GM19372 (cell line): ENCODE data around the gene SND1.
"Not testable (repeated sequence)": the region's sequence is repeated elsewhere in the genome, so short reads cannot be mapped to it uniquely, and the experiment has no call there.

ENCODE experiments used
- ATAC-seq: cut with Tn5 transposase; IDR thresholded peaks from one replicate; pipeline ENCODE4 v1.9.1; 2021; ENCODE audit warnings: mild to moderate bottlenecking, low read depth, moderate library complexity; ENCODE audit not compliant: unreplicated experiment

Gene SND1

GRCh38 chr7:127652333-127653248, 597 bp downstream of the SND1 start:
- ATAC-seq = no peak

GRCh38 chr7:127653396-127653795, 1.4 kb downstream of the SND1 start:
- no peak for ATAC-seq

GRCh38 chr7:127654404-127655394, 2.7 kb downstream of the SND1 start:
- no peak for ATAC-seq

- ATAC-seq = no peak
These were observed 3.7 kb downstream of the SND1 start for GRCh38 chr7:127655720-127656119.

GRCh38 chr7:127657500-127657899, 5.5 kb downstream of the SND1 start:
- no peak for ATAC-seq

- ATAC-seq = no peak
These were observed 7.1 kb downstream of the SND1 start for GRCh38 chr7:127658970-127659630.

- ATAC-seq = no peak
These were observed 13.9 kb downstream of the SND1 start for GRCh38 chr7:127665922-127666321.

GRCh38 chr7:127666602-127667001, 14.6 kb downstream of the SND1 start:
- no peak for ATAC-seq

- ATAC-seq = no peak
These were observed 15.2 kb downstream of the SND1 start for GRCh38 chr7:127667017-127667670.

- no peak for ATAC-seq
These were observed 16.0 kb downstream of the SND1 start for GRCh38 chr7:127667759-127668530.

GRCh38 chr7:127671341-127671740, 19.3 kb downstream of the SND1 start:
- no peak for ATAC-seq

- ATAC-seq = no peak
These were observed 21.9 kb downstream of the SND1 start for GRCh38 chr7:127673902-127674301.

- ATAC-seq = no peak
These were observed 22.4 kb downstream of the SND1 start for GRCh38 chr7:127674361-127674760.

- not testable (repeated sequence) for ATAC-seq
These were observed 22.9 kb downstream of the SND1 start for GRCh38 chr7:127674923-127675322.

GRCh38 chr7:127675721-127676120, 23.7 kb downstream of the SND1 start:
- no peak for ATAC-seq

- ATAC-seq = no peak
These were observed 25.6 kb downstream of the SND1 start for GRCh38 chr7:127677433-127678230.

GRCh38 chr7:127678337-127678736, 26.3 kb downstream of the SND1 start:
- ATAC-seq = no peak

GRCh38 chr7:127678947-127679346, 27.0 kb downstream of the SND1 start:
- ATAC-seq = peak; percentile 84

GRCh38 chr7:127680983-127681382, 29.0 kb downstream of the SND1 start:
- no peak for ATAC-seq
